K562 (cell line): ENCODE data around the gene KCNH2. TPM values are rescaled to one million over a fixed set of nuclear protein-coding genes. Genes with fewer than 3 reads are reported as not detected.
A peak's percentile ranks its signal among the peaks of the same experiment; 100 is the strongest.

ENCODE experiments used
- CHAMP1 ChIP-seq: fragments of 450-650 bp; IDR thresholded peaks from 2 replicates; pipeline ENCODE4 v1.6.1; 2016; ENCODE audit warnings: mild to moderate bottlenecking
- ELF1 ChIP-seq: fragments of 200-800 bp; sonication (Bioruptor generic); IDR thresholded peaks from 2 replicates; pipeline ENCODE4 v1.6.1; 2016; ENCODE audit warnings: missing genetic modification characterization, missing compliant biosample characterization
- REST ChIP-seq, 2 experiments: fragments of 450-650 bp; formaldehyde crosslinking in 1 of 2; IDR thresholded peaks; 2 replicates each; pipeline versions ENCODE4 v1.4.0 to v1.6.1; 2014 to 2020; ENCODE audit warnings: mild to moderate bottlenecking in 2 of 2, borderline replicate concordance in 1 of 2, low read depth in 1 of 2
- RFX5 ChIP-seq: IDR thresholded peaks from 2 replicates; pipeline ENCODE4 v1.6.1; 2011; ENCODE audit warnings: low read depth, mild to moderate bottlenecking, improper control_type of control experiment, low read length
- SREBF1 ChIP-seq: fragments of 150-350 bp; IDR thresholded peaks from 2 replicates; pipeline ENCODE4 v1.6.1; 2014; ENCODE audit warnings: antibody characterized with exemption, low read depth, low read length, borderline replicate concordance
- TFAP4 ChIP-seq: sonication (generic); formaldehyde crosslinking; IDR thresholded peaks from 2 replicates; pipeline ENCODE4 v1.8.0; 2022; ENCODE audit warnings: missing genetic modification reagents, mild to moderate bottlenecking, moderate library complexity, borderline replicate concordance
- ZBTB11 ChIP-seq, 3 experiments: fragments of 200-800 bp in 1 of 3; fragments of 250-450 bp in 1 of 3; fragments of 450-650 bp in 1 of 3; sonication (Bioruptor Pico) in 1 of 3; sonication (Bioruptor generic) in 1 of 3; formaldehyde crosslinking in 1 of 3; IDR thresholded peaks; 2 replicates each; pipeline versions ENCODE4 v1.6.1 to v1.8.0; 2016 to 2022; ENCODE audit warnings: mild to moderate bottlenecking in 2 of 3, missing genetic modification characterization in 2 of 3, missing compliant biosample characterization in 1 of 3, moderate library complexity in 1 of 3
- ZBTB8A ChIP-seq: fragments of 450-650 bp; IDR thresholded peaks from 2 replicates; pipeline ENCODE4 v1.6.1; 2018; ENCODE audit warnings: mild to moderate bottlenecking, moderate library complexity; ENCODE audit not compliant: partially characterized antibody
- polyA plus RNA-seq, 8 experiments: library from polyadenylated mRNA; depleted of rRNA in 4 of 8; stranded (reverse) in 5 of 8; unstranded in 3 of 8; fragments of >200 nt; fragmentation: Nextera tagmentation in 2 of 8; fragmentation: Illumina TruSeq in 1 of 8; extraction: Ambion mirVana in 2 of 8; extraction: Trizol in 1 of 8; gene quantifications; 2 replicates each; pipeline versions ENCODE4 v1.2.1 to v1.2.3, GENCODE V29; 2011 to 2014; ENCODE audit warnings: inconsistent platforms in 1 of 8, missing spikeins in 1 of 8
- total RNA-seq, 7 experiments: library from RNA; depleted of rRNA in 6 of 7; stranded (reverse); fragments of >200 nt in 6 of 7; fragmentation: Illumina TruSeq in 2 of 7; extraction: Trizol in 2 of 7; gene quantifications; 2 replicates each; pipeline versions ENCODE4 v1.2.1 to v1.2.3, GENCODE V29; 2011 to 2021; ENCODE audit warnings: low replicate concordance in 1 of 7

KCNH2 gene
- total and polyA plus RNA-seq, 9 of the 15 experiments (the other 6 are each of a cell fraction or from before 2014, with no cell fraction given), result 18.1 to 368 (median 218) TPM

- TF ChIP-seq ZBTB11 (CRISPR knock-in tag; IDR thresholded peaks at IDR 0.05) (peak in 1 of 3 experiments; percentile 81; a peak in 2 of 6 replicates), CHAMP1 (no peak), ELF1 (tag) (no peak), REST (IDR thresholded peaks at IDR 0.05; ENCODE audit: borderline replicate concordance) (peak; percentile 56; the same call in 1 of the 2 replicates), REST (CRISPR knock-in tag; IDR thresholded peaks at IDR 0.05; ENCODE audit: low read depth) (0 out of 2 replicates have a peak, but pooled peaks have one; percentile 50), ZBTB8A (no peak), TFAP4 (CRISPR knock-in tag) (peak; percentile 57; the same call in 1 of the 2 replicates), RFX5 (peak; percentile 28; the same call in 1 of the 2 replicates), SREBF1 (no peak)
Measured at GRCh38 chr7:150959739-150960734, 18.1 kb downstream of the KCNH2 start (continued).
